ENCODE measurements around the gene SMIM43.
A peak's percentile ranks its signal among the peaks of the same experiment; 100 is the strongest.

Gene SMIM43

DNA sequence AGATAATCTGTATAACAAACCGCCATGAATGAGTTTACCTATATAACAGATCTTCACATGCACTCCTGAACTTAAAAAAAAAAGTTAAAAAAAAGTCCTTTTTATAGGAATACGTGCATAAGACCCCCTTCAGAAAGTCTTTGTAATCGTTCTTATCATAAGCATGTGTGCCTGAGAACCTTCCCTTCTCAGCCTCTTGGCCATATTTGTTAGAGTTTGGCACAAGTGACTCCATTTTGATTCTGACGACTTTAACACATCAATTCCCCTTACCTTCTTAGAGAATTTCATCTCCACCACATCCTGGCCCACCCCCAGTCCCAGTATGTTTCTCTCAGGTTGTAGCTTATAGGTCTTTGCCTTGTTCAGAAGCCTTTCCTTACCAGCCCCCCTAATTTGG is 52.2 kb downstream of the SMIM43 start:
- TF ChIP-seq FOXM1 (IDR thresholded peaks at IDR 0.05; ENCODE audit: borderline replicate concordance, low read depth) (no peak), TAF1 (IDR thresholded peaks at IDR 0.05; ENCODE audit: low read depth) (no peak), RAD21 (IDR thresholded peaks at IDR 0.05; ENCODE audit: low read depth) (no peak), EGR1 (IDR thresholded peaks at IDR 0.05) (no peak), TEAD4 (IDR thresholded peaks at IDR 0.05) (no peak), CEBPB (IDR thresholded peaks at IDR 0.05) (no peak), YY1 (IDR thresholded peaks at IDR 0.05; ENCODE audit: low read depth) (no peak), CREB1 (IDR thresholded peaks at IDR 0.05; ENCODE audit: low read depth) (no peak)
- TF ChIP-seq, protein P1, sequence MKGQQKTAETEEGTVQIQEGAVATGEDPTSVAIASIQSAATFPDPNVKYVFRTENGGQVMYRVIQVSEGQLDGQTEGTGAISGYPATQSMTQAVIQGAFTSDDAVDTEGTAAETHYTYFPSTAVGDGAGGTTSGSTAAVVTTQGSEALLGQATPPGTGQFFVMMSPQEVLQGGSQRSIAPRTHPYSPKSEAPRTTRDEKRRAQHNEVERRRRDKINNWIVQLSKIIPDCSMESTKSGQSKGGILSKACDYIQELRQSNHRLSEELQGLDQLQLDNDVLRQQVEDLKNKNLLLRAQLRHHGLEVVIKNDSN (IDR thresholded peaks at IDR 0.05) = no peak
- TF ChIP-seq, protein P2, sequence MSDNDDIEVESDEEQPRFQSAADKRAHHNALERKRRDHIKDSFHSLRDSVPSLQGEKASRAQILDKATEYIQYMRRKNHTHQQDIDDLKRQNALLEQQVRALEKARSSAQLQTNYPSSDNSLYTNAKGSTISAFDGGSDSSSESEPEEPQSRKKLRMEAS (IDR thresholded peaks at IDR 0.05) = no peak
- TF ChIP-seq, protein P3, sequence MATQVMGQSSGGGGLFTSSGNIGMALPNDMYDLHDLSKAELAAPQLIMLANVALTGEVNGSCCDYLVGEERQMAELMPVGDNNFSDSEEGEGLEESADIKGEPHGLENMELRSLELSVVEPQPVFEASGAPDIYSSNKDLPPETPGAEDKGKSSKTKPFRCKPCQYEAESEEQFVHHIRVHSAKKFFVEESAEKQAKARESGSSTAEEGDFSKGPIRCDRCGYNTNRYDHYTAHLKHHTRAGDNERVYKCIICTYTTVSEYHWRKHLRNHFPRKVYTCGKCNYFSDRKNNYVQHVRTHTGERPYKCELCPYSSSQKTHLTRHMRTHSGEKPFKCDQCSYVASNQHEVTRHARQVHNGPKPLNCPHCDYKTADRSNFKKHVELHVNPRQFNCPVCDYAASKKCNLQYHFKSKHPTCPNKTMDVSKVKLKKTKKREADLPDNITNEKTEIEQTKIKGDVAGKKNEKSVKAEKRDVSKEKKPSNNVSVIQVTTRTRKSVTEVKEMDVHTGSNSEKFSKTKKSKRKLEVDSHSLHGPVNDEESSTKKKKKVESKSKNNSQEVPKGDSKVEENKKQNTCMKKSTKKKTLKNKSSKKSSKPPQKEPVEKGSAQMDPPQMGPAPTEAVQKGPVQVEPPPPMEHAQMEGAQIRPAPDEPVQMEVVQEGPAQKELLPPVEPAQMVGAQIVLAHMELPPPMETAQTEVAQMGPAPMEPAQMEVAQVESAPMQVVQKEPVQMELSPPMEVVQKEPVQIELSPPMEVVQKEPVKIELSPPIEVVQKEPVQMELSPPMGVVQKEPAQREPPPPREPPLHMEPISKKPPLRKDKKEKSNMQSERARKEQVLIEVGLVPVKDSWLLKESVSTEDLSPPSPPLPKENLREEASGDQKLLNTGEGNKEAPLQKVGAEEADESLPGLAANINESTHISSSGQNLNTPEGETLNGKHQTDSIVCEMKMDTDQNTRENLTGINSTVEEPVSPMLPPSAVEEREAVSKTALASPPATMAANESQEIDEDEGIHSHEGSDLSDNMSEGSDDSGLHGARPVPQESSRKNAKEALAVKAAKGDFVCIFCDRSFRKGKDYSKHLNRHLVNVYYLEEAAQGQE (IDR thresholded peaks at IDR 0.05; ENCODE audit: low read depth) = no peak

DNA sequence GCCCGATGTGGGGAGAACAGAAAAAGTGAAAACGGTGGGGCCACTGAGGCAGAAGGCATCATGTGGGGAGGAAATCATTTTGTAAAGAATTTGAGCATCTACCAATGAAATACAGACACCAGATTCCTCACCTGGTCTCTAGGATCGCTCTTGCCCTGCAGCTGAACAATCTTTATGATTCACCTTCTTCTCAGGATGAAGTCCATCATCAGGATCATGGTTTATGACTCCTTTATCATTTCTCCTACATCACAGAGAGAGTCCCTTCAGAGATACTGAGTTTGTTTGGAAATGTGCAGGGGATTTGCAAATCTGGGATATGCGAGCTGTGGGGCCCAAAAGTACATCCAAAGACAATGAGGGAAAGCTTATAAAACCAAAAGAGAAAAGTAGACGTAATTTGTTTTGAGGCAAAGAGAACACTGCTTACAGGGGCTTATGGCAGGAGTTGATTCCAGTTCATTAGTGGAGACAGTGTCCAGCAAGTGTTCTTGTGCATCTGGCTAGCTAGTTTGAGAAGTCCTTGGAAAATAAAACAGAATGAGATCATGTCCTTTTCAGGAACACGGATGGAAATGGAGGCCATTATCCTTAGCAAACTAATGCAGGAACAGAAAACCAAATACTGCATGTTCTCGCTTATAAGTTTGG is 52.8 kb downstream of the SMIM43 start:
- TF ChIP-seq NFIC (IDR thresholded peaks at IDR 0.05) (no peak), YY1 (IDR thresholded peaks at IDR 0.05; ENCODE audit: low read depth) (no peak), CREB1 (IDR thresholded peaks at IDR 0.05; ENCODE audit: low read depth) (no peak), RAD21 (IDR thresholded peaks at IDR 0.05; ENCODE audit: low read depth) (no peak), EGR1 (IDR thresholded peaks at IDR 0.05) (no peak), TCF12 (IDR thresholded peaks at IDR 0.05; ENCODE audit: low read depth) (no peak), EP300 (IDR thresholded peaks at IDR 0.05; ENCODE audit: borderline replicate concordance) (no peak)
- TF ChIP-seq, protein P2 (IDR thresholded peaks at IDR 0.05) = no peak

DNA sequence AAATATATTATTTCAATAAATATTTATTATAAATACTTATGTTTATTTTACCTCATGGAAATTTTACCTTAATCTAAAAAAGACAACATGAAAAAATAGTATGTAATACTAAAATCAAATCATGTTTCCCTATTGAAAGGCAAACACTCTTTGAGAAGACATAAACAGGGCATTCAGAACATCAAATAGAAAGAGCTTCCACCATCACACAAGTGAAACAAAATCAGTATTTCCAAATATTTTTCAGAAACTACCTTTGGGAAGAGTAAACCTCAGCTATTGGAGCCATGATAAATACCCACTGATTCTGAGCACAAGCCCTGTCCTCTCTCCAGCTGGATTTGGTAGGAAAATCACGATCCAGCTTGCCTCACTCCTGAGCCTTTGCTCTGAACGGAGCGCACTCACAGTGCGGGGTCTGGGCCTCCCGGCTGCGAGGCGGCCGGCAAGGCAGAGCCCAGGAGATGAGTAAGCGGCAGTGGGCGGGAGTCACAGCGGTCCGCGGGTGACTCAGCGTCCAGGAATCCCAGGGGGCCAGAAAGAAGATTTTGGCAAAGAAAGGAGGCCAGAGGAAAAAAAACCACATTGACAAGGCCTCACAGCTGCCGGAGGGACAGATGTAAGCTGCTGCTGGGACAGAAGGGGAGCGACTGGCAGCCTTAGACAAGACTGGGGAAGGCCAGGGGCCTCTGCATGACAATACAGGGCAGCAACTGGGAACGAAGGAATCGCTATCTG is 53.5 kb downstream of the SMIM43 start:
- TF ChIP-seq YY1 (IDR thresholded peaks at IDR 0.05; ENCODE audit: low read depth) (peak; percentile 51), TEAD4 (IDR thresholded peaks at IDR 0.05) (peak; percentile 94), FOXM1 (IDR thresholded peaks at IDR 0.05; ENCODE audit: borderline replicate concordance, low read depth) (peak; percentile 73; the same call in 1 of the 2 replicates), RAD21 (IDR thresholded peaks at IDR 0.05; ENCODE audit: low read depth) (peak; percentile 25; the same call in 1 of the 2 replicates), TAF1 (IDR thresholded peaks at IDR 0.05; ENCODE audit: low read depth) (no peak), NFIC (IDR thresholded peaks at IDR 0.05) (peak; percentile 85), ZBTB7A (IDR thresholded peaks at IDR 0.05; ENCODE audit: low read depth) (peak; percentile 89; the same call in 1 of the 2 replicates), CREB1 (IDR thresholded peaks at IDR 0.05; ENCODE audit: low read depth) (no peak; the same call in 1 of the 2 replicates), TCF12 (IDR thresholded peaks at IDR 0.05; ENCODE audit: low read depth) (peak; percentile 95), CEBPB (IDR thresholded peaks at IDR 0.05) (peak; percentile 41; the same call in 1 of the 2 replicates), EGR1 (IDR thresholded peaks at IDR 0.05) (peak; percentile 84), EP300 (IDR thresholded peaks at IDR 0.05; ENCODE audit: borderline replicate concordance) (peak; percentile 92)
- TF ChIP-seq, protein P2 (IDR thresholded peaks at IDR 0.05) = peak; percentile 62
- TF ChIP-seq, protein P3 (IDR thresholded peaks at IDR 0.05; ENCODE audit: low read depth) = no peak

DNA sequence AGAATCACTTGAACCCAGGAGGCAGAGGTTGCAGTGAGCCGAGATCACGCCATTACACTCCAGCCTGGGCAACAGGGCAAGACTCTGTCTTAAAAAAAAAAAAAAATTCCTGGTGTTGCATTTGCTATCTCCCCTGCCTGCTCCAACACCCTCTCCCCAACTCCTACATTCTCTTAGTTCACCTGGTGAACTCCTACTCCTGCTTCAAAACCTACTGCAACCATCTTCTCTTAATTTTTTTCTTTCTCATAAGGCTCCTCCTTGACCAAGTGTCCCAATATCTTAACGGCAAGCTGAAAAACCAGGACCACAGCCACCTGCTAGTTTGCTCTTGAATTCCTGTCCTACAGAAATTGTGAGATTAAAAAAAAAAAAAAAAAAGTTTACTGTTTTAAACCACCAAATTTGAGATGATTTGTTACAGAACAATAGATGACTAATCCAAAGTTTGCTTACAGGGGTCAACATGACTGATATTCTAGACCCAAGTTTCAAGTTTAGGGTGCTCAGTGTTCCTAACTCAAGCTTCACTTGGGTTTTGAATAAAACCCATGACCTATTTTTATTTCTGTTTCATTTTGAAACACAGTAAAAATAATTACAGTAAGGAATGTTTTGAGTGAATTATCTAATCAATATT is 55.1 kb downstream of the SMIM43 start:
- no peak for TF ChIP-seq EP300 (IDR thresholded peaks at IDR 0.05; ENCODE audit: borderline replicate concordance)
- TF ChIP-seq, protein P1 (IDR thresholded peaks at IDR 0.05) = no peak
- TF ChIP-seq NFIC (IDR thresholded peaks at IDR 0.05) = no peak
- TF ChIP-seq YY1 (IDR thresholded peaks at IDR 0.05; ENCODE audit: low read depth) = no peak
- TF ChIP-seq, protein P2 (IDR thresholded peaks at IDR 0.05) = no peak
- TF ChIP-seq TCF12 (IDR thresholded peaks at IDR 0.05; ENCODE audit: low read depth) = no peak
- TF ChIP-seq CREB1 (IDR thresholded peaks at IDR 0.05; ENCODE audit: low read depth) = no peak
- no peak for TF ChIP-seq CEBPB (IDR thresholded peaks at IDR 0.05)
- TF ChIP-seq FOXM1 (IDR thresholded peaks at IDR 0.05; ENCODE audit: borderline replicate concordance, low read depth) = no peak
- no peak for TF ChIP-seq ZBTB7A (IDR thresholded peaks at IDR 0.05; ENCODE audit: low read depth)
- TF ChIP-seq EGR1 (IDR thresholded peaks at IDR 0.05) = no peak
- TF ChIP-seq, protein P3 (IDR thresholded peaks at IDR 0.05; ENCODE audit: low read depth) = no peak
- no peak for TF ChIP-seq TAF1 (IDR thresholded peaks at IDR 0.05; ENCODE audit: low read depth)
